ENCODE measurements around the gene NOL12. TPM values are rescaled to one million over a fixed set of nuclear protein-coding genes. Genes with fewer than 3 reads are reported as not detected.

Gene NOL12
- total RNA-seq, 1 experiment from 2014 or later: 47.1 TPM

GRCh38 chr22:37663521-37664140, 22.5 kb upstream of the NOL12 start:
- CTCF ChIA-PET: interaction anchor here (0.6 to 4.8 kb wide), 3 partner anchors 20 to 199 kb away, joined by 3 to 32 read pairs (median 3); no protein-coding TSS in a partner anchor
- TF ChIP-seq CTCF (IDR thresholded peaks at IDR 0.05; ENCODE audit: unreplicated experiment): no peak
- Mint-ChIP-seq H3K4me1 (ENCODE audit: insufficient read depth, unreplicated experiment) (peaks cover 14% of the 10 kb centered on the region), H3K27me3 (ENCODE audit: insufficient read depth, unreplicated experiment) (no peaks in the 10 kb centered on the region), H3K4me3 (ENCODE audit: unreplicated experiment) (no peak overlapping the region), H3K27ac (ENCODE audit: low read depth, unreplicated experiment) (no peak overlapping the region), H3K36me3 (ENCODE audit: insufficient read depth, unreplicated experiment) (peaks cover 31% of the 10 kb centered on the region), H3K9me3 (ENCODE audit: unreplicated experiment) (no peaks in the 10 kb centered on the region)
- no peak for DNase-seq (ENCODE audit: unreplicated experiment)
- no TSS peak for BruUV-seq (replicated peaks)
- intact Hi-C loops (cut with micrococcal nuclease): no loop called here
- POLR2A ChIA-PET: interaction anchor here (0.5 to 1.5 kb wide), 3 partner anchors 12 to 209 kb away, joined by 3 to 7 read pairs (median 5); partner anchors contain the start of gene LGALS1

- Mint-ChIP-seq H3K27me3 (ENCODE audit: insufficient read depth, unreplicated experiment) (no peaks in the 10 kb centered on the region), H3K4me3 (ENCODE audit: unreplicated experiment) (no peak overlapping the region), H3K27ac (ENCODE audit: low read depth, unreplicated experiment) (no peak overlapping the region), H3K36me3 (ENCODE audit: insufficient read depth, unreplicated experiment) (peaks cover 31% of the 10 kb centered on the region), H3K4me1 (ENCODE audit: insufficient read depth, unreplicated experiment) (peaks cover 10% of the 10 kb centered on the region), H3K9me3 (ENCODE audit: unreplicated experiment) (no peaks in the 10 kb centered on the region)
- no peak for TF ChIP-seq CTCF (IDR thresholded peaks at IDR 0.05; ENCODE audit: unreplicated experiment)
- no peak for DNase-seq (ENCODE audit: unreplicated experiment)
- CTCF ChIA-PET: interaction anchor here (0.6 to 4.8 kb wide), 4 partner anchors 21 to 82 kb away, joined by 3 to 32 read pairs (median 3); no protein-coding TSS in a partner anchor
- POLR2A ChIA-PET: interaction anchor here (0.5 to 1.5 kb wide), 4 partner anchors 11 to 208 kb away, joined by 3 to 7 read pairs (median 4); partner anchors contain the start of gene LGALS1
- BruUV-seq (replicated peaks): no TSS peak
- intact Hi-C loops (cut with micrococcal nuclease): no loop called here
These were observed 21.7 kb upstream of the NOL12 start for GRCh38 chr22:37664249-37665101.

- H3K9me3 Mint-ChIP-seq (ENCODE audit: unreplicated experiment): no peaks in the 10 kb centered on the region
- CTCF ChIA-PET: interaction anchor here (4.8 kb wide), 1 partner anchor 22 kb away, joined by 32 read pairs; no protein-coding TSS in a partner anchor
- POLR2A ChIA-PET: no interaction called here
- no peak overlapping the region for H3K4me3 Mint-ChIP-seq (ENCODE audit: unreplicated experiment)
- H3K4me1 Mint-ChIP-seq (ENCODE audit: insufficient read depth, unreplicated experiment): peaks cover 3% of the 10 kb centered on the region
- intact Hi-C loops (cut with micrococcal nuclease): no loop called here
- H3K27me3 Mint-ChIP-seq (ENCODE audit: insufficient read depth, unreplicated experiment): no peaks in the 10 kb centered on the region
- no TSS peak for BruUV-seq (replicated peaks)
- peaks cover 31% of the 10 kb centered on the region for H3K36me3 Mint-ChIP-seq (ENCODE audit: insufficient read depth, unreplicated experiment)
- H3K27ac Mint-ChIP-seq (ENCODE audit: low read depth, unreplicated experiment): no peak overlapping the region
- DNase-seq (ENCODE audit: unreplicated experiment): no peak
- TF ChIP-seq CTCF (IDR thresholded peaks at IDR 0.05; ENCODE audit: unreplicated experiment): no peak
These were observed 20.7 kb upstream of the NOL12 start for GRCh38 chr22:37665487-37665886.

GRCh38 chr22:37669586-37669985, 16.6 kb upstream of the NOL12 start:
- H3K27ac Mint-ChIP-seq (ENCODE audit: low read depth, unreplicated experiment): no peak overlapping the region

More at GRCh38 chr22:37669586-37669985, 16.6 kb upstream of the NOL12 start:
- intact Hi-C loops (cut with micrococcal nuclease): no loop called here
- DNase-seq (ENCODE audit: unreplicated experiment): no peak
- no peaks in the 10 kb centered on the region for H3K27me3 Mint-ChIP-seq (ENCODE audit: insufficient read depth, unreplicated experiment)
- H3K9me3 Mint-ChIP-seq (ENCODE audit: unreplicated experiment): no peaks in the 10 kb centered on the region
- TF ChIP-seq CTCF (IDR thresholded peaks at IDR 0.05; ENCODE audit: unreplicated experiment): no peak
- peaks cover 15% of the 10 kb centered on the region for H3K36me3 Mint-ChIP-seq (ENCODE audit: insufficient read depth, unreplicated experiment)
- peaks cover 5% of the 10 kb centered on the region for H3K4me1 Mint-ChIP-seq (ENCODE audit: insufficient read depth, unreplicated experiment)
- CTCF ChIA-PET: interaction anchor here (0.7 to 1.0 kb wide), 3 partner anchors 11 to 41 kb away, joined by 3 to 4 read pairs (median 3); partner anchors contain the start of gene PDXP
- no TSS peak for BruUV-seq (replicated peaks)
- no peak overlapping the region for H3K4me3 Mint-ChIP-seq (ENCODE audit: unreplicated experiment)
- POLR2A ChIA-PET: interaction anchor here (0.9 kb wide), 1 partner anchor 11 kb away, joined by 3 read pairs; the partner anchor contains the start of gene PDXP

All from MCF 10A (cell line).